Kidney glomerular epithelial cell (primary cell): Measurements from ENCODE around the gene SLCO2A1.

ENCODE experiments used
- DNase-seq: peaks from one replicate; lab custom pipeline; 2025; lab: John Stamatoyannopoulos, UW

SLCO2A1 gene

DNA sequence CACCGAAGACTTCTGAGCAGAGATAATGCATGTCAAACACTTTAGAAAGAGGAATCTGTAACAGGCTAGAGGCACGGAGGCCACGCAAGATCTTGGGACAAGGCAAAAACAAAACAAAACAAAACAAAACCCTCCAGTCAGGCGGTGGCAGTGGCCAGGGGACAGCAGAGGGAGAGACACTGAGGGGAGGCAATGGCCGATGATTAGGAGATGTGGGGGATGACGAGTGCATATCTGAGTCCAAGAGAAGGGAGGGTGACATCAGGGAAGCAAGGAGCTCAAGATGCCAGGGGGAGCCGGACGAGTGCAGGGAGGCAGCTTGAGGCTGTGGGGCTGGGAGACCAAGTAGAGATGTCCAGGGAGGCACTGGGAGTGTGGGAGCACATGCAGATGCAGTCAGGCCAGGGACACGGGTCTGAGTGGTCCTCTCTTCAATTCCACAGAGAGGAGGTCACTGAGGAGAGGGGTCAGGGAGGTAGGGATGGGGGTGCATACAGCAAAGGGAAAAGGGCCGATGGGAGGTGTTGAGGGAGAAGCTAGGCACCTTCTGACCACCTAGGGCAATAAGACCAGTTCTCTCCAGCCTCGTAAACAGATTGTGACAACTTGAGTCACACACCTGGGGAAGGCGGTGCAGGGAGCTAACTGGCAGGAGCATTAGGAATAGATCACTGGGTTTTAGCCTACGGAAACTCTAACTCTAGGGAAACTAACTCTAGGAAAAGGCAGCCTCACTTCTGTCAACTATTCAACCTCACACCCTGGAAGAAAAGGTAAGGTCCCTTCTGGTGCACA lies 29.6 kb downstream of the SLCO2A1 start:
- DNase-seq = no peak

DNA sequence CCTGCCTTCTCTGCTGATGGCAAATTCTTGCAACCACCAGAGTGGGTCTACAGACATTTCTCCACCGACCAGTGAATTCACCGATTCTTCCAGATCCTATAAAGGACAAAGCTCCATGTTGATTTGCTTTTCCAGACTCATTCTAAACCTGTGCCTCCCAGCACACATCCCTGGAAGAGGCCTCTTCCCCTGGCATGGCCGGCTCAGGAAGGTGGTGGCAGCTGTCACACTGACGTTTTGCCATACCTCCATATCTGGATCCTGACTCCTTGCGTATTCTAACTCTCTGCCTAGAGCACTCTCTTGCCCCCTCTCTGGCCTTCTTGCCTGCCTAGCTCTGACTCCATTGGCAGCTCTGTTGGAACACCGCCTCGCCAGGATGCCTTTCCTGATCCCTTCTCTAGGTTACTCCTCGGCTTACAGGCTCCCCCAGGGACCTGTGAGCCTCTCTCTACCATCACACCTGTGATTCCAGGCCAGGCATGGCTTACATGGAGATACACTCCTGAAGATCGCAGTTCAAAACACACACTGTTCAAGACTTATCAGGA lies 31.0 kb downstream of the SLCO2A1 start:
- no peak for DNase-seq

DNA sequence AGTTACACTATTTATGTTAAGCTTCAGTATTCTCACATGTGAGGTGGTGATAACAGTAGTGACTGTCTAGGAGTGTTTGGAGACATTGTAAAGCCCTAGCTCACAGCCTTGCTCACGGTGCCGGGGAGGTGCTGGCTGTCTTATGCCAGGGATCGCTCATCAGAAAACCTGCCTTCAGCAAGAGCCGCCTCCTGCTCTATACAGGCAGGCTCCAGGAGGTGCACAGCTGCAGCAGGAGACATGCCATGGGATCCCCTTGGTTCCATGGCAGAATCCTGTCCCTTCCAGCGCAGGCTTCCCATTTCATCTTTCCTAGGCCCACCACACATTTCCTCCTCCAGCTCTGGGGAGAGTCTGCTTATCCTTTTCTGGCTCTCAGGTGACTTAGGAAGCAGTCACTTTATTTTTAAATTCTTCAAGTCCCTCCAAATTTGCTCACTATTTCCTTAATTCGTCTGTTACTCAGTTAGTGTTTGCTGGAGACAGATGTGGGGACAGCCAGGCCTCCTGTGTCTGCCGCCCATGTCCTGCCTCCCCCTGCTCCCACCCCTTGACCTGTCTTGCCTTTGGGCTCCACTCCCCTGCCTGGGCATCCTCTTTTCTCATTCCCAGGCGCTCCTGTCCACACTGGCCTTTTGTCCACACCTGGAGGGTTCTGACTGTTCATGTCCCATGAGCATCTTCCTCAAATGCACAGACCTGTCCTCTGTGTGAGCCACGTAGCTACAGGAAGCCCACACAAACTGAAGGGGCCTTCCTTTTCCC lies 31.7 kb downstream of the SLCO2A1 start:
- no peak for DNase-seq

DNA sequence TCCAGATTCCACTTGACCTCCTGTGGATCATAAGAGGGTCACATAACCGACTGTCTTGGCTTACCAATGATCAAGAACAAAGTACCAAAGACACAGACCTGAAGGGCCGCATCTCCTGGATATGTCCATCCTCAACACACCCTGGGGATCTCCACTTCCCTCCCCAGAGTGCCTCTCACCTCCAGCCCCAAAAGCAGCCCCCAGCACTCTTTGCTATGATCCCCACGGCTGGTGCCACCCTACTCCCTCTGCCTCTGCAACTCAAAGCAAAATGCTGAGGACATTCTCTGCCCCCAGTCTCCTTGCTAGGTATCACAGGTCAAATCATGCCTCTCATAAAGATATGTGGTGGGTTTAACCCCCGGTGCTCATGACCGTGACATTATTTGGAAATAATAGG lies 32.7 kb downstream of the SLCO2A1 start:
- no peak for DNase-seq

DNA sequence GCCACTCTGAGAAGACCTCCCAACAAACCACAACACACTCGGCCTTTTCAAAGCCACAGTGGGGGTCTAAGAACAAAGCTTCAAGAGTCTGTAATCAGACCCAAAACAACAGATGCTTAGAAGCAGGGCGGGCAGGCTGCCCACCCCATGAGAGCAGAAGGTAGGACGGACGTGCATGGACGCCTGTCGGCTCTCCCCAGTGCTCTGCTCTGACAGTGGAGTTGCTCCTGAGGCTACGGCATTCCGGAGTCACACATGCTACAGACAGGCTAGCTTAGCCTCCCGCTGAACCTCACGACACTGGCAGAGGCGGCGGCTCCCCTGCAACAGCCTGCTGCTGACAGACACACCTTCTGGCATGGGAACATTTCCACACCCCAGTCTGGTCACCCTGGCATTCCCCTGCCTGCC lies 33.5 kb downstream of the SLCO2A1 start:
- no peak for DNase-seq

DNA sequence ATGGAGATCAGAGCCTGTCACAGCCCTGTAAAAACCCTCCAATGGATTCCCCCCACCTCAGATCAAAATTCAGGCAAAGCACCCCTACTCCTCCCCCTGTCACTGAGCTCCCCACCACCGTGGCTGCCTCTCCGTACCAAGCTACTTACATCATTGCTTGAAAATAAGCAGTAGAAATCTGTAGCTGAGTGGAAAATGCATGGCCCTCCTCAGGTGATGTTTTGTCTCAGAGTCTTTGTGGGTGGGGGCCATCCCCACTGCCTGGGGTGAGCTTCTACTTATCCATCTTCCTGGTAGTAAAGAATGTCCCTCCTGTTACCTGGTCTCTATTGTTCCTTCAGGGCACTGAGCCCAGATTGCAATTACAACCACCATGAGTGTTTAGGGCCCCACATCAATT lies 34.5 kb downstream of the SLCO2A1 start:
- DNase-seq = no peak

DNA sequence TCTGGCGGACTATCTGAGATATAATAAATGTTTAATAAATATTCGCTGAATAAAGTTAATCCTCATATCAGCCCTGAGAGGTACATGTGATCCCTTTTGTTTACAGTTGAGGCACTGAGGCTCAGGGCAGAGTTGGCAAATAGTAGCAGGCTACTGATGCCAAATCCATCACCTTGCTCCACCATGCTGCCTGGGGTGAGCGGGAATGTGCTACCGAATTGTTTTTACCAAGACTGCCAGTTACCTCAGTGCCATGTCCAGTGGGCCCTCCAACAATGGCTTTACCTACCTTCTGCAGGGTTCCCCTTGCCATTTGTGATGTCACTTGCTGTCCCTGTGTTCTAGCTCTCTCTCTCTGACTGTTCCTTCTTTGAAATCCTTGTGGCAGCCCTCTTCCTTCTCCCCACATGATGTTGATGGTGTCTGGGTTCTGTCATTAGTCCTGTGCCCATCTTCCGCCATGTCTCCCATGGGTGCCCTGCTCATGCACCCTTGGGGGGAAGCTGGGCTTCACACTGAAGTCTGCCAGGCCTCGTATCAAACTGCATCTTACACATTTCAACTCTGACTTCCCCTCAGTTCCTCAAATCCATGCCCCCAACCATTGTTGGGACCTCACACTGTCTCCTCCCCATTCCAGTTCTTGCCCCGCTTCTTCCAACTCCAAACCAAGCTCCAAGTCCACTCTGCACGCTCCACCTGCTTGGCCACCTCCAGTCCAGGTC lies 35.4 kb downstream of the SLCO2A1 start:
- DNase-seq = no peak

DNA sequence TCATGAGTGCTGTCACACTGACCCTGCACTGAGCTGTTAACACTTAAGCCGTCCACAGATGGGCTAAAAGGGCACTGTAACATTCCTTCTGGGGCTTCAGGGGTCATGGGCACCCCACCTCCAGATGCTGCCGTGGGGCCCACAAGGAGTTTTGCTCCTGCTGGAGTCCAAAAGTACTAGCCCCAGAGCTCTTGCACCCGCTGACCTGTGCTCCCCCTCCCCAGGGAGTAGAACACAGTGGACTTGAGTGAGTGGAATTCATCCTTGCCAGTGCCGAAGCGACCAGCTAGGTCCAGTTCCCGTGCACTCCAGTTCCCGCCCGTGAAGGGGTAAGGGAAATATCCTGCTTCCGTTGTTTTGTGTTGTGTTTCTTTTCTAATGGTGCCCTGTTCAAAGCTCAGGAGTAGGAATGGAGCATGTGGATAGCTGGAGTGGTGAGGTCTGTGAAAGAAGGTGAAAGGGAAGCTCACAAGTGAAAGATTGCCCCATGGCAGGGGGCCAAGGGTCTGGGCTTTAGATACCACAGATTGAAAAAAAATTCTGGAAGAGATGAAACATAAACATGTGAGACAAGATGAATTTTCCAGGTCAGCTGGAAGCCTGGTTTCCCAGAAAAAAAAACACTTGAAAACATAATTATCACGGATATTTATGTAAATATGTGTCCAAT lies 36.6 kb downstream of the SLCO2A1 start:
- DNase-seq = no peak

DNA sequence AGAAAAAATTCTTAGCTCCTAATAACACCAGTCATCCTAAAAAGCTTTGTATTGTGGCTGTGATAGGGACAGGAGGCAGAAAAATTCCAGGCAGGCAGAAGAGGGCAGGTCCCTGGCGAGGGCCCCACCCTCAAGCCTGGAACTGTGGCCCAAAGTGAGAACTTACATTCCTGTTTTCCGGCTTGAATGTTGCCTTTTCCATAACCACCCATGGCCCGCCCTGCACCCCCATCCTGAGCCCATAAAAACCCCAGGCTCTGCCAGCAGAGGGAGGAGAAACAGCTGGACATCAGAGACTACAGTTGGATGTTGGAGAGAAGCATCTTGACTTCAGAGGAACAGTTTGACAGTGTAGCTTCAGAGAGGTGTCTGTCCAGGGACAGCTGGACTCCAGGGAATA lies 37.3 kb downstream of the SLCO2A1 start:
- no peak for DNase-seq

DNA sequence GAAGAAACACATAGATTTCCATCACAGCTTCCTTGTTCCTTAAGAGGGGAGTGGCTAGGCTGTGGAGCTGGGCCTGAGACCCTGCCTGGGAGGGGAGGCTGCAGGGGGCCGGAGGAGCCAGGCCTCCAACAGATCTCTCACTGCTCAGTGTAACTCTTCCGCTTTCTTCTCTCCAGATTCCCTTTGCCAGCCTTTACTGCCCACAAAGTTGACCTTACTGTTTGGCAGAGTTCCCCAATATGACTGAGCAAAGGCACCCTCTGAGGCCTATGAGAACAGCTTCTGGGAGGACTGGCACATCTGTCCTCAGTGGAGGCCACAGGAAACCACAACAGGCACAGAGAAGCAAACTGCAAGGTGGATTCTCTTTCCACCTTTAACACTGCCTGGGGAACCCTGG lies 38.1 kb downstream of the SLCO2A1 start:
- DNase-seq = no peak

DNA sequence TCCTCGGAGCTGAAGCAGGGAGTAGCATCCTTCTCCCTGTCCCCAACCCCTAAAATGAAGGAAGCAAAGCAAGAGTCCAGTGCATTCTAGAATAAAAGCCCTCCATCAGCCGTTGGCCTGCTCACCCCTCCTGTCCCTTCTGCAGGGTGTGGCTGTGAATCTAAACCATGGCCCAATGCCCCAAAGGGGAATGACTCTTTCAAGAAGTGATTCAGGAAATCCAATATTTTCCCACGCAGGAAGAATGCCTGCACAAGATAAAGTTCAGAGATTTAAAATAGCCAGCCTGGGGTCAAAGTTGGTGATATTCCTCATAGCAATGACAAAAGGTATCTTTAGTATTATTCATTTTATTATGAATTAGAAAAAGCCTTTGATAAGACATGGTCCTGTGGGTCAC lies 38.5 kb downstream of the SLCO2A1 start:
- DNase-seq = no peak

DNA sequence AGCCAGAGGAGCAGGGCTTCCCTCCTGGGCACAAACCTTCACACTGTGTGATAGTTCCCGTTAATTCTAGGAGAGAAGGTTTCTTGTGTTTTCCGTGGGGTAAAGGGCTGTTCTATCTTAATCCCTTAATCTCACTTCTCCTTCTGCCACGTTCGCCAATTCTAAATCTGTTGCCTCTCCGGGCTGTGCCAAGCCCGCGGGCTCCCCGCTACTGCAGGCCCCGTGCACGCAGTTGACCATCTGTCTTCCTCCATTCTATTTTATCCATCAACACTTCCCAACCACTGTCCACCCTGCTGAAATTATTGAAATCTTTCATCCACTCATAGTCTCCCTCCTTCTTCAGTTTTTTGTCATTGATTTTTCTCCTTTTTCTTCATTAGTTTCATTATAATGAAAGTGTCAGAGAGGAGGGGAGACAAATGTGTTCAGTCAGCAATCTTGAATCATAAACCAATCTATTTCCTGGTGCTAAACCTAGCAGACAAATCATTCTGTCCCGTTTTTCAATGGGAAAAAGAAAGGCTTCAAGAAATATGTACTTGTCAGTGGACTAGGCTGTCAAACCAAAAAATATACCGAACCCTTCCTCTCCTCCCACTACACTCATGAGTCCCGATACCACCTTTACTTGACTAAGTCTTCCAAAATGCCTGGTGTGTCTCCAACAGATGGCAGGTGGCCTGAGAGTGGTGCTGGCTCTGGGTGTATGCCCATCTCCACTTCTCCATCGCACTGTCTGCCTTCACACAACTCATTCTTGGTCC lies 39.6 kb downstream of the SLCO2A1 start:
- DNase-seq = no peak

DNA sequence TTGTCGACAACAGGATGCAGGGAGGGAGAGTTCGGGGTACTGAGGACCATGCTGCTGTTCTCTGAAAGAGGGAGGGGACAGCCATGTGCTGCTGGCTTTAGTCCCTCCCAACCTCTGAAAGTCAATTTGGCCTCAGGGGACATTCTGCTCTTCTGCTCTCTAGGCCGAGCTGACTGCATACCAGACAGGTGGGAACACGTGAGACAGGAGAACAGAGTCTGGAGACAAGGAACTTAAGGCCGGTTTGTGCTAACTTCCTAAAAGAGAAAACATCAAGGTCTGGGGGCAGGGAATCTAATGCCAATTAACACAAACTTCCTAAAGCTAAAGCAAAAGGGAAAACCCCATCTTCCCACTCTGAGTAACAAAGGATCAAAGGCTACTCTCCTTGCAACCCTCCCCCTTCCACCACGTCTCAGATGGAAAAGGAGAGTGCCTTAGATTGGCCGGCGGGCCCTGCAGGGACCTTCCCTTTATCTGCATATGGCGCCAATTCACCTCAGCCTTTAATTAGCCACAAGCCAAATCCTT lies 41.0 kb downstream of the SLCO2A1 start:
- DNase-seq = no peak

DNA sequence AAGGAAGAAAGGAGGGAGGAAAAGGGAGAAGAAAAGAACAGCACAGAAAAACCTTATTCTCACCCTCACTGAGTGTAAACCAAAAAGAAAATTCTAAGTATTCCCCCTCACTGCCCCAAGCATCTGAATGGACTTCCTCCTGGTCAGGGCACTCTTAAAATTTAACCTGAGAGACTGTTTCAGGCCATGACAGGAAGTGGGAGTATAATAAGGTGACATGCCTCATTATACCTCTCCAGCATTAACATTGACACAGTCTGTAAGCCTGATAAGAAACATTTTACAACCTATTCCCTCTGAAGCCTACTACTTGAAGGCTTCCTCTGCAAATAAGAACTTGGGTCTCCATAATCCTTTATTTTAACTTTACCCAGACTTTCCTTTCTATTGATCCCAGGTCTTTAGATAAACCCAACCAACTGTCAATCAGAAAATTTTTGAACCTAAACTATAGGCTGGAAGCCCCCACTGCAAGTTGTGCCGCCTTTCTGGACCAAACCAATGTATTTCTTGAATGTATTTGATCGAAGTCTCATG lies 41.7 kb downstream of the SLCO2A1 start:
- DNase-seq = peak; percentile 3

DNA sequence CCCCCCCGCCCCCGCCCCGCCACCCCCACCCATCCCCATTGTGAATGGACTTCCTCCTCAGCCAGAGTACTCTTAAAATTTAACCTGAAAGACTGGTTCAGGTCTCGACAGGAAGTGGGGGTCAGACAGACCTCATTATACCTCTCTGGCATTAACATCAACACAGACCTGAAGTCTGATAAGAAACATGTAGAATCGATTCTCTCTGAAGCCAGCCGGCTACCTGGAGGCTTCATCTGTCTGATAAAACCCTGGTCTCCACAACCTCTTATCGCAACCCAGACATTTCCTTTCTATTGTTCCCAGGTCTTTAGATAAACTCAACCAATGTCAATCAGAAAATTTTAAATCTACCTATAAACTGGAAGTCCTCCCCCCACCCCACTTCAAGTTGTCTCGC lies 42.6 kb downstream of the SLCO2A1 start:
- no peak for DNase-seq

DNA sequence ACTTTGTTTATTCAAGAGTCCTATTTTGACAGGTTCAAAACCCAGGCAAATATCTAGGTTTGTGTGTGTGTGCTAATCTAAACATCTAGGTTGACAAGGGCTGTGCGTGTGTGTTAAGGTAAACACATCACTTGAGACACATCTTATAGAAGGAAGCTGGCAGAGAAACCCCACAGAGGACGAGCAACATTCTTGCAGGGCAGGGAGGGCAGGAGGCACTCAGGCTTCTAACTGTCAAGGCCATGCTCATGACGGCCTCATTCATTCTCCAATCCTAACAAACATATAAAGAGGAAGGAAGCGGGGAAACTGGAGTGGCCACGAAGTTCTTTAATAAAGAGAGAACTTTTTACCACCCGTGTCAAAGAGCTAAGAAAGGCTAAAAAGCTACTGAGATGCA lies 43.4 kb downstream of the SLCO2A1 start:
- DNase-seq = no peak

DNA sequence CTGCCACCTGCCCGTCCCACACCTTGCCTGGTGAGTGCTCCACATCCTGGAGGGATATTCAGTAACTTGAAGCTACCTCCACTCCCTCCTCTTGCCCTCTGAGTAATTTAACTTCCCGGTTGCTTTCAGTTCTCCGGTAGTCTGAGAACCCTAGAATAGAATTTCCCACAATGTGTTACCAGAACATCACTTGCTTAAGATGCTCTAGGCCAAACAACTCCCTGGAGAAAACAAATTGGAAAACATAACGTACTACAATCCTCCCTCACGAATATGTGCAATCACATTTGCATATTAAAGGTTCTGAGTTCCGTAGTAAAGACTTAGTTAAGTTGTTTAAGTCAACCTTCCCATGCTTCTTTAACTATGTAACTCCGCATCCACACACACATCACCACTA lies 44.8 kb downstream of the SLCO2A1 start:
- no peak for DNase-seq

DNA sequence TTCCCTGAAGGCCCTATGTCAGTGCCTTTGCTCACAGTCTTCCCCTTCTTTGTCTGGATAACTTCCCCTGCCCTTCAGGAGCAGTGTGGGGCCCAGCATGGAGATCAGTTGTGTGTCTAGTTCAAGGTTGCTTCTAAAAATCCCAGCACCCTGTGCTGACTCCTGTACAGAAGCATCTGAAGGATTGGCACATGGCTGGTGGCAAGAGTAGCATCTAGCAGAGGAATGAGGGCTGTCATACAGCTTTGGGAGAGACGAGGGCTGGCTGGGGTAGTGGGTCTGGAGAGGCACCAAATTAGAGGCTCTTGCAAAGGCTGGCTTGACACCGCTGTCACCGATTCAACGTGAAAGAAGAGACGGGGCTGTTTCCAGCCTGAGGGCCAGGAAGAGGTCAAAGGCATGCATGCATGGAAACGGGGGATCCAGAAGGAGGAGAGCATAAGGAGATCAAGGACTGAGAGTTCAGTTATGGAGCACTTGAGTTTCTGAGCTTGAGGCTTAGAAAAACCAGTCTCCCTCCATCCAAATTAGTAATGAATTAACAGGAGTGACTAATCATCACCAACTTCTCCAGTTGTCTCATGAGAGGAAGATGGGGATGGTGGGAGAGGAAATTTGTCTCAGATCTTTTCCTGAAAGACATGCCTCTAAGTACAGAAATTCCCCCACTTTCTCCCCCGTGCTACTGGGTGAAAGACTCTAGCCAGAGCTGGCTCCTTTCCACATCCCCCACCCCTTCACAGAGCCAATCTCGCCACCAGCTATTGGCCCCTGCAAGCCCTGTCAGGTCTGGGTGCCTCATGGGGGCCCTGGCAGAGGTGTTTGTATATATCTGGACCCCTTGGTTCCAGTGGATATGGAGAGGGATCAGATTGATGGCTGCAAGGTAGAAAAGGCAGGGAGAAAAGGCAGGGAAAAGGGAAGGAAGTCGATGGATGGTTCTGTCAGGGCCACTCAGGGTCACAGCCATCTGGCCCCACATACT lies 45.9 kb downstream of the SLCO2A1 start:
- no peak for DNase-seq

DNA sequence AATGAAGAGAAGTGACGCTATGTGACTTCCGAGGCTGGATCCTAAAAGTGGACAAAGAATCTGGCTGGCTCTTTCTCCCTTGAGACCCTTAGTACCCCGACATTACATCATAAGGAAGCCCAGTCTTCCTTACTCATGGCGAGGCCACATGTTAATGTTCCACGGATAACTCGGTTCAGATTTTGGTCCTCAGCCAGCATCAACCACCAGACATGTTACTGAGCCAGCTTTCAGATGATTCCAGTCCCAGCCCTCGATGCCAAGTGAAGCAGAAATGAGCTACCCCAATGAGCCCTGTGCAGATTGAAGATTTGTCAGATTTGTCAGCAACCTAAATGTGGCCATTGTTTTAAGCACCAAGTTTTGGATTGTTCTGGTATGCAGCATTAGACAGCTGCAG lies 46.6 kb downstream of the SLCO2A1 start:
- DNase-seq = no peak

DNA sequence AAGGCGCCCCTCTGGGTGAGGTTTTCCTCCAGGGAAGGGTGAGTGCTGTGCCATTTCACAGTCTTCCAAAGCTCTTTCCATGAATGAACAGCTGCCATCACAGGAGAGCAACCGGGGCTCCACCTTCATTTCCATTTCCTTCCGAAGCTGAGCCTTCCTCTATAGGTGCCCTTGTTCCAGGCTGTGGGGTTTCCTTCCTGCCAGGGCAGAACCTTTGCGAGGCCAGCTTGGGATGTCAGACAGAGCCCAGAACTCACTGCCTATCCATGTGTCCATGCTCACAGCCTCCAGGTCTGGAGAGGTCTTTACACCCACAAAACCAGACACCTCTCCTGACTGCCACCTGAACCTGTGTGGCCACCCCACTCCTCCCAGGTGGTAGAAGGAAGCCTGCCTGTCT lies 49.2 kb downstream of the SLCO2A1 start:
- no peak for DNase-seq
